ENCODE measurements around the gene TAF11.

DNA sequence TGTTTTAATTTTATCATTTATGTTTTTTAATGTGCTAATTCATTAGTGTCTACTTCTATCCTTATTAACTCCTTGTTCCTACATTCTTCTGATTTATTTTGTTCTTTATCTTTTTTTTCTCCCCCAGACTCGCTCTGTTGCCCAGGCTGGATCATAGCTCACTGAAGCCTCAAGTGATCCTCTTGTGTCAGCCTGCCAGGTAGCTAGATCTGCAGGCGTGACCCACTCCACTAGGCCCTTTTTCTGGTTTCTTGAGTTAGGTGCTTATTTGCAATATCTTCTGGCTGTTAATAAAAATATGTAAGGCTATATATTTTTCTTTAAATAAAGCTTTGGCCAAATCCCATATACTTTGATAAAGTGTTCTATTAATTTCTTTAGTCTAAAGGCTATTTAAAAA lies 2.8 kb downstream of the TAF11 start:
- TF ChIP-seq CTCF (IDR thresholded peaks at IDR 0.05; ENCODE audit: insufficient read depth, low read length) (no peak), POLR2AphosphoS5 (IDR thresholded peaks at IDR 0.05; ENCODE audit: low read depth) (no peak), SPI1 (IDR thresholded peaks at IDR 0.05; ENCODE audit: borderline replicate concordance, low read depth) (no peak)
- TF ChIP-seq, protein P1, sequence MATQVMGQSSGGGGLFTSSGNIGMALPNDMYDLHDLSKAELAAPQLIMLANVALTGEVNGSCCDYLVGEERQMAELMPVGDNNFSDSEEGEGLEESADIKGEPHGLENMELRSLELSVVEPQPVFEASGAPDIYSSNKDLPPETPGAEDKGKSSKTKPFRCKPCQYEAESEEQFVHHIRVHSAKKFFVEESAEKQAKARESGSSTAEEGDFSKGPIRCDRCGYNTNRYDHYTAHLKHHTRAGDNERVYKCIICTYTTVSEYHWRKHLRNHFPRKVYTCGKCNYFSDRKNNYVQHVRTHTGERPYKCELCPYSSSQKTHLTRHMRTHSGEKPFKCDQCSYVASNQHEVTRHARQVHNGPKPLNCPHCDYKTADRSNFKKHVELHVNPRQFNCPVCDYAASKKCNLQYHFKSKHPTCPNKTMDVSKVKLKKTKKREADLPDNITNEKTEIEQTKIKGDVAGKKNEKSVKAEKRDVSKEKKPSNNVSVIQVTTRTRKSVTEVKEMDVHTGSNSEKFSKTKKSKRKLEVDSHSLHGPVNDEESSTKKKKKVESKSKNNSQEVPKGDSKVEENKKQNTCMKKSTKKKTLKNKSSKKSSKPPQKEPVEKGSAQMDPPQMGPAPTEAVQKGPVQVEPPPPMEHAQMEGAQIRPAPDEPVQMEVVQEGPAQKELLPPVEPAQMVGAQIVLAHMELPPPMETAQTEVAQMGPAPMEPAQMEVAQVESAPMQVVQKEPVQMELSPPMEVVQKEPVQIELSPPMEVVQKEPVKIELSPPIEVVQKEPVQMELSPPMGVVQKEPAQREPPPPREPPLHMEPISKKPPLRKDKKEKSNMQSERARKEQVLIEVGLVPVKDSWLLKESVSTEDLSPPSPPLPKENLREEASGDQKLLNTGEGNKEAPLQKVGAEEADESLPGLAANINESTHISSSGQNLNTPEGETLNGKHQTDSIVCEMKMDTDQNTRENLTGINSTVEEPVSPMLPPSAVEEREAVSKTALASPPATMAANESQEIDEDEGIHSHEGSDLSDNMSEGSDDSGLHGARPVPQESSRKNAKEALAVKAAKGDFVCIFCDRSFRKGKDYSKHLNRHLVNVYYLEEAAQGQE (IDR thresholded peaks at IDR 0.05; ENCODE audit: insufficient replicate concordance, low read depth), result no peak

Data from HL-60 (cell line).